Esophagus muscularis mucosa (tissue), 3 donors: ENCODE results near the gene CYTH3.

Experiments
- CTCF ChIP-seq, 3 experiments: fragments of 200-600 bp in 2 of 3; fragments of 450-650 bp in 1 of 3; sonication (generic) in 2 of 3; IDR thresholded peaks; one replicate each; pipeline ENCODE4 v1.5.1; 2017 to 2019; ENCODE audit warnings: antibody characterized with exemption in 3 of 3, mild to moderate bottlenecking in 2 of 3, moderate library complexity in 1 of 3
- POLR2A ChIP-seq: fragments of 450-650 bp; IDR thresholded peaks from one replicate; pipeline ENCODE4 v1.6.1; 2017; ENCODE audit warnings: antibody characterized with exemption, moderate library complexity, mild to moderate bottlenecking, low read depth

GRCh38 chr7:6254866-6255265, 17.6 kb downstream of the CYTH3 start:
- TF ChIP-seq CTCF (IDR thresholded peaks at IDR 0.05) = no peak
- TF ChIP-seq POLR2A = no peak
